K562 (cell line): ENCODE measurements around the gene TRMT112. TPM values are rescaled to one million over a fixed set of nuclear protein-coding genes. Genes with fewer than 3 reads are reported as not detected.
A peak's percentile ranks its signal among the peaks of the same experiment; 100 is the strongest.

Source experiments
- CREM ChIP-seq: IDR thresholded peaks from 2 replicates; pipeline ENCODE4 v1.6.1; 2014; ENCODE audit warnings: antibody characterized with exemption, low read depth
- TARDBP ChIP-seq: fragments of 450-650 bp; IDR thresholded peaks from 2 replicates; pipeline ENCODE4 v1.6.1; 2016
- ZNF384 ChIP-seq: IDR thresholded peaks from 2 replicates; pipeline ENCODE4 v1.6.1; 2012; ENCODE audit warnings: low read depth, low read length, improper control_type of control experiment
- polyA plus RNA-seq, 8 experiments: library from polyadenylated mRNA; depleted of rRNA in 4 of 8; stranded (reverse) in 5 of 8; unstranded in 3 of 8; fragments of >200 nt; fragmentation: Nextera tagmentation in 2 of 8; fragmentation: Illumina TruSeq in 1 of 8; extraction: Ambion mirVana in 2 of 8; extraction: Trizol in 1 of 8; gene quantifications; 2 replicates each; pipeline versions ENCODE4 v1.2.1 to v1.2.3, GENCODE V29; 2011 to 2014; ENCODE audit warnings: inconsistent platforms in 1 of 8, missing spikeins in 1 of 8
- total RNA-seq, 7 experiments: library from RNA; depleted of rRNA in 6 of 7; stranded (reverse); fragments of >200 nt in 6 of 7; fragmentation: Illumina TruSeq in 2 of 7; extraction: Trizol in 2 of 7; gene quantifications; 2 replicates each; pipeline versions ENCODE4 v1.2.1 to v1.2.3, GENCODE V29; 2011 to 2021; ENCODE audit warnings: low replicate concordance in 1 of 7
- TF ChIP-seq, protein P1 (sequence below): fragments of 450-650 bp; IDR thresholded peaks from 2 replicates; pipeline ENCODE4 v1.6.1; 2017; ENCODE audit warnings: antibody characterized with exemption, mild to moderate bottlenecking

The TRMT112 gene
- total and polyA plus RNA-seq, 9 of the 15 experiments (the other 6 are each of a cell fraction or from before 2014, with no cell fraction given): 162 to 444 (median 300) TPM

DNA sequence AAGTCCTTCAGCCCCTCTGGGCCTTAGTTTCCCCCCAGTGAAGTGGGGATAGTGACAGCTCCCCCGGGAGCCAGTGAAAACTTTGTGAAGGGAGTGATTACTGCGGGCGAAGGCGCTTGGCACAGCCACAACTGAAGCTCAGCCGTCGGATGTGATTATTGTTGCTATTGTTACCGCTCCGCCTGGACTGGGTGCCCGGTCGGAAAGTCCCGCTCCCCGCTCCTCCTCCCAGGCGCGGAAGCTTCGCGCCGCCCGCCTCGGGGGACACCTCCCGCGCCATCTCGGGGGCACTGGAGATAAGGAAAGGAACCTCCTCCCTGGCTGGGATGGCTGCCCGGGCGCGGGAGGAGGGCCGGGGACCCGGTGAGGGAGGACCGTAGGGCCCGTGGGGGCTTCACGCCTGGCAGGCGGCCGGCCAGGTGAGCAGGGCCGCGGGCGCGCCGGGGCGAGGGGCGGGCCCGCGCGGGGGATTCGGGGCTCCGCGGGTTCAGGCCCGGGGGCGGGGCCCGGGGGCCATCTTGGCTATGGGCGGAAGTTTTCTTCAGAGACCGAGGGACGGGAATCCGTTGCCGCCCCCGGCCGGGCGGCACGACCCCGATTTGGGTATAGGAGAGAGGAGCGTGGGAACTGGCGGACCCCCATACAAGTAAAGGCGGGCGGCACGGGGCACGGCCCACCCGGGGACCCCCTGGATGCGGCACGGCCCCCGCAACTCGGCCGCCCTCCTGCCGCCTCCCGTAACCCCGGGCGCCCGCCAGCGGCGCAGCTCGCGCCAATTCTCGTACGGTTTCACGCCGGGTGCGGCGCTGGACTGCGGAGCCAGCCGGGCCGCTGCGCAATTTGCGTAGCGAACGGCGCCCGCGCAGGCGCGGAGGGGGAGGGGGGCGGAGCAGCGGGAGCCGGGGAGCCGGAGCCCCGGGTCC lies 32.1 kb downstream of the TRMT112 start, which contains the start of gene GPR137 (continued):
- TF ChIP-seq, protein P1, sequence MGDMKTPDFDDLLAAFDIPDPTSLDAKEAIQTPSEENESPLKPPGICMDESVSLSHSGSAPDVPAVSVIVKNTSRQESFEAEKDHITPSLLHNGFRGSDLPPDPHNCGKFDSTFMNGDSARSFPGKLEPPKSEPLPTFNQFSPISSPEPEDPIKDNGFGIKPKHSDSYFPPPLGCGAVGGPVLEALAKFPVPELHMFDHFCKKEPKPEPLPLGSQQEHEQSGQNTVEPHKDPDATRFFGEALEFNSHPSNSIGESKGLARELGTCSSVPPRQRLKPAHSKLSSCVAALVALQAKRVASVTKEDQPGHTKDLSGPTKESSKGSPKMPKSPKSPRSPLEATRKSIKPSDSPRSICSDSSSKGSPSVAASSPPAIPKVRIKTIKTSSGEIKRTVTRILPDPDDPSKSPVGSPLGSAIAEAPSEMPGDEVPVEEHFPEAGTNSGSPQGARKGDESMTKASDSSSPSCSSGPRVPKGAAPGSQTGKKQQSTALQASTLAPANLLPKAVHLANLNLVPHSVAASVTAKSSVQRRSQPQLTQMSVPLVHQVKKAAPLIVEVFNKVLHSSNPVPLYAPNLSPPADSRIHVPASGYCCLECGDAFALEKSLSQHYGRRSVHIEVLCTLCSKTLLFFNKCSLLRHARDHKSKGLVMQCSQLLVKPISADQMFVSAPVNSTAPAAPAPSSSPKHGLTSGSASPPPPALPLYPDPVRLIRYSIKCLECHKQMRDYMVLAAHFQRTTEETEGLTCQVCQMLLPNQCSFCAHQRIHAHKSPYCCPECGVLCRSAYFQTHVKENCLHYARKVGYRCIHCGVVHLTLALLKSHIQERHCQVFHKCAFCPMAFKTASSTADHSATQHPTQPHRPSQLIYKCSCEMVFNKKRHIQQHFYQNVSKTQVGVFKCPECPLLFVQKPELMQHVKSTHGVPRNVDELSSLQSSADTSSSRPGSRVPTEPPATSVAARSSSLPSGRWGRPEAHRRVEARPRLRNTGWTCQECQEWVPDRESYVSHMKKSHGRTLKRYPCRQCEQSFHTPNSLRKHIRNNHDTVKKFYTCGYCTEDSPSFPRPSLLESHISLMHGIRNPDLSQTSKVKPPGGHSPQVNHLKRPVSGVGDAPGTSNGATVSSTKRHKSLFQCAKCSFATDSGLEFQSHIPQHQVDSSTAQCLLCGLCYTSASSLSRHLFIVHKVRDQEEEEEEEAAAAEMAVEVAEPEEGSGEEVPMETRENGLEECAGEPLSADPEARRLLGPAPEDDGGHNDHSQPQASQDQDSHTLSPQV: no peak
- TF ChIP-seq ZNF384 (no peak), CREM (0 out of 2 replicates have a peak, but pooled peaks have one; percentile 29), TARDBP (0 out of 2 replicates have a peak, but pooled peaks have one; percentile 42)
